Spleen (tissue), 11 donors: ENCODE measurements around the gene PKNOX1. TPM values are rescaled to one million over a fixed set of nuclear protein-coding genes. Genes with fewer than 3 reads are reported as not detected.
"Not testable (repeated sequence)": the region's sequence is repeated elsewhere in the genome, so short reads cannot be mapped to it uniquely, and the experiment has no call there.

Source experiments
- DNase-seq: peaks from one replicate; pipeline ENCODE4 v3.0.0-alpha.2; 2020
- H3K27ac ChIP-seq, 8 donors: fragments of 200-600 bp; sonication (generic) in 7 of 8; 1 replicate in 4 of 8; 2 replicates in 4 of 8; pipeline versions ENCODE4 v1.5.0 to v1.8.0; 2016 to 2021; ENCODE audit warnings: inconsistent platforms in 4 of 8, mild to moderate bottlenecking in 4 of 8, moderate library complexity in 1 of 8
- H3K27me3 ChIP-seq, 7 donors: fragments of 200-600 bp; sonication (generic) in 6 of 7; replicated peaks in 1 of 7; 1 replicate in 4 of 7; 2 replicates in 3 of 7; pipeline versions ENCODE4 v1.5.0 to v1.8.0; 2016 to 2021; ENCODE audit warnings: inconsistent platforms in 3 of 7, mild to moderate bottlenecking in 1 of 7
- H3K36me3 ChIP-seq, 6 donors: fragments of 200-600 bp; sonication (generic) in 5 of 6; 1 replicate in 4 of 6; 2 replicates in 2 of 6; pipeline versions ENCODE4 v1.5.0 to v1.8.0; 2016 to 2021; ENCODE audit warnings: inconsistent platforms in 2 of 6
- H3K4me1 ChIP-seq, 6 donors: fragments of 200-600 bp; sonication (generic) in 5 of 6; 1 replicate in 3 of 6; 2 replicates in 3 of 6; pipeline versions ENCODE4 v1.5.0 to v1.8.0; 2016 to 2021; ENCODE audit warnings: inconsistent platforms in 3 of 6
- H3K4me3 ChIP-seq, 8 donors: fragments of 200-600 bp; sonication (generic) in 7 of 8; 1 replicate in 4 of 8; 2 replicates in 4 of 8; pipeline versions ENCODE4 v1.5.0 to v1.8.0; 2016 to 2021; ENCODE audit warnings: inconsistent platforms in 4 of 8, mild to moderate bottlenecking in 4 of 8, moderate library complexity in 2 of 8
- H3K9me3 ChIP-seq, 8 donors: fragments of 200-600 bp; sonication (generic) in 7 of 8; 1 replicate in 4 of 8; 2 replicates in 4 of 8; pipeline versions ENCODE4 v1.5.0 to v1.8.0; 2016 to 2021; ENCODE audit warnings: inconsistent platforms in 4 of 8
- POLR2A ChIP-seq, 3 donors: fragments of 450-650 bp; IDR thresholded peaks; one replicate each; pipeline ENCODE4 v1.5.1; 2017; ENCODE audit warnings: antibody characterized with exemption in 3 of 3, mild to moderate bottlenecking in 1 of 3
- POLR2AphosphoS5 ChIP-seq, 3 donors: sonication (generic); formaldehyde crosslinking; IDR thresholded peaks; one replicate each; pipeline ENCODE4 v1.5.1; 2017; ENCODE audit warnings: antibody characterized with exemption in 3 of 3
- WGBS, 5 donors: extraction: QIAGEN DNeasy Blood & Tissue Kit in 3 of 5; methylation state at CpG; one replicate each; pipeline versions ENCODE4 v1.1.5 to v1.1.7; 2013 to 2018; 5-methylcytosine and 5-hydroxymethylcytosine counted together
- intact Hi-C: fragments of 100-400 bp; cut with DNase I; formaldehyde crosslinking; loops from one replicate; pipeline ENCODE4 v1.15.0; 2023; ENCODE audit warnings: low total_unique reads
- polyA plus RNA-seq, 3 donors: library from polyadenylated mRNA; stranded (reverse); fragments of 200-250 nt; gene quantifications; one replicate each; pipeline ENCODE4 v1.2.1, GENCODE V29; 2013
- total RNA-seq, 7 donors: library from RNA; depleted of rRNA in 3 of 7; stranded (reverse); fragments of >200 nt in 3 of 7; fragmentation: NEBNext Ultra II Directional in 4 of 7; extraction: Animal tissue kit (Norgen Biotek cat#: 25700) in 4 of 7; gene quantifications; one replicate each; pipeline versions ENCODE4 v1.1.0 to v1.2.1, GENCODE V29; 2016 to 2021
- TF ChIP-seq, protein P1 (sequence below), 11 experiments: fragments of 200-600 bp in 7 of 11; fragments of 450-650 bp in 4 of 11; sonication (generic) in 4 of 11; IDR thresholded peaks in 8 of 11; conservative IDR thresholded peaks in 3 of 11; 1 replicate in 7 of 11; 2 replicates in 4 of 11; pipeline versions ENCODE4 v1.4.0 to v1.8.0; 2016 to 2021; ENCODE audit warnings: antibody characterized with exemption in 11 of 11, inconsistent platforms in 4 of 11, mild to moderate bottlenecking in 1 of 11
- donor health status: healthy with polysubstance abuse.
- donor health status: DM: no; HTN: no; CAD: no; lungs with moderate emphysema.
- donor health status: DM: no; HTN: no; CAD: no.
- donor health status: Bipolar disorder and iron deficiency.
- donor health status: healthy.
- donor health status: DM: no; HTN: no; CAD: no.
- donor health status: DM: yes; HTN: yes; CAD: no.

The PKNOX1 gene
- total and polyA plus RNA-seq, 10 donors = 7.3 to 21.2 (median 12.7) TPM

DNA sequence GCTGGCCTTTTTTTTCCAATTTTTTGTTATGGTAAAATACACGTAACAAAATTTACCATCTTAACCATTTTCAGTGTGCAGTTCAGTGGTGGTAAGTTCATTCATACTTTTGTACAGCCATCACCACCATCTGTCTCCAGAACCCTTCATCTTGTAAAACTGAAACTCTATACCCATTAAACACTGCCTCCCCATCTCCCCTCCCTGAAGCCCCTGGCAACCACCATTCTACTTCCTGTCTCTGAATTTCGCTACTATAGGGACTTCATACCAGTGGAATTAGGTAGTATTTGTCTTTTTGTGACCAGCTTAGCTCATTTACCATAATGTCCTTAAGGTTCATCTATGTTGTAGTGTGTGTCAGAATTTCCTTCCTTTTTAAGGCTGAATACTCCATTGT is 8.7 kb downstream of the PKNOX1 start:
- no peak for DNase-seq
- 58 to 71% (median 65%) methylated on average over 2 of the region's 2 CpGs for WGBS, 5 donors
- Histone ChIP-seq H3K4me1 (peaks cover 0 to 50% (median 19%) of the 10 kb centered on the region in 6 donors), H3K36me3 (peaks cover 0 to 14% (median 2%) of the 10 kb centered on the region in 6 donors), H3K27me3 (no peaks in the 10 kb centered on the region), H3K4me3 (no peak overlapping the region), H3K27ac (no peak overlapping the region), H3K9me3 (no peaks in the 10 kb centered on the region)
- TF ChIP-seq POLR2A (IDR thresholded peaks at IDR 0.05) = no peak
- no peak for TF ChIP-seq POLR2AphosphoS5 (IDR thresholded peaks at IDR 0.05)
- TF ChIP-seq, protein P1, sequence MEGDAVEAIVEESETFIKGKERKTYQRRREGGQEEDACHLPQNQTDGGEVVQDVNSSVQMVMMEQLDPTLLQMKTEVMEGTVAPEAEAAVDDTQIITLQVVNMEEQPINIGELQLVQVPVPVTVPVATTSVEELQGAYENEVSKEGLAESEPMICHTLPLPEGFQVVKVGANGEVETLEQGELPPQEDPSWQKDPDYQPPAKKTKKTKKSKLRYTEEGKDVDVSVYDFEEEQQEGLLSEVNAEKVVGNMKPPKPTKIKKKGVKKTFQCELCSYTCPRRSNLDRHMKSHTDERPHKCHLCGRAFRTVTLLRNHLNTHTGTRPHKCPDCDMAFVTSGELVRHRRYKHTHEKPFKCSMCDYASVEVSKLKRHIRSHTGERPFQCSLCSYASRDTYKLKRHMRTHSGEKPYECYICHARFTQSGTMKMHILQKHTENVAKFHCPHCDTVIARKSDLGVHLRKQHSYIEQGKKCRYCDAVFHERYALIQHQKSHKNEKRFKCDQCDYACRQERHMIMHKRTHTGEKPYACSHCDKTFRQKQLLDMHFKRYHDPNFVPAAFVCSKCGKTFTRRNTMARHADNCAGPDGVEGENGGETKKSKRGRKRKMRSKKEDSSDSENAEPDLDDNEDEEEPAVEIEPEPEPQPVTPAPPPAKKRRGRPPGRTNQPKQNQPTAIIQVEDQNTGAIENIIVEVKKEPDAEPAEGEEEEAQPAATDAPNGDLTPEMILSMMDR (IDR thresholded peaks at IDR 0.05 in 8 of 11, conservative IDR thresholded peaks at IDR 0.05 in 3 of 11) = no peak
- intact Hi-C loops = no loop called here

DNA sequence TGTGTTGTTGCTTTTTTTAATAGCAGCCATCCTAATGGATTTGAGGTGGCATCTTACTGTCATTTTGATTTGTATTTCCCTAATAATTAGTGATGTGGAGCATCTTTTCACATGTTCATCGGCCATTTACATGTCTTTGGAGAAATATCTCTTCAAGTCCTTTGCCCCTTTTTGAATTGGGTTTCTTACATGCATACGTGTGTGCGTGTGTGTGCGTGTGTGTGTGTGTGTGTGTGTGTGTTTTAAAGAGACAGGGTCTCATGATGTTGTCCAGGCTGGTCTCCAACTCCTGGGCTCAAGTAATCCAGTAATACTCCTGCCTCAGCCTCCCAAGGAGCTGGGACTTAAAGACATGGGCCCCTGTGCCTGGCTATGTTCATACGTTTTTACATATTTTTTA is 9.5 kb downstream of the PKNOX1 start:
- H3K27me3 ChIP-seq = no peaks in the 10 kb centered on the region
- H3K27ac ChIP-seq = no peak overlapping the region
- H3K9me3 ChIP-seq = no peaks in the 10 kb centered on the region
- H3K4me1 ChIP-seq = peaks cover 0 to 54% (median 19%) of the 10 kb centered on the region in 6 donors
- intact Hi-C loops = no loop called here
- TF ChIP-seq POLR2A (IDR thresholded peaks at IDR 0.05) = no peak
- no peak for TF ChIP-seq POLR2AphosphoS5 (IDR thresholded peaks at IDR 0.05)
- TF ChIP-seq, protein P1 (IDR thresholded peaks at IDR 0.05 in 8 of 11, conservative IDR thresholded peaks at IDR 0.05 in 3 of 11) = no peak
- H3K36me3 ChIP-seq = peaks cover 0 to 9% (median 2%) of the 10 kb centered on the region in 6 donors
- DNase-seq = no peak
- no peak overlapping the region for H3K4me3 ChIP-seq
- WGBS, 5 donors = 81 to 87% (median 86%) methylated on average over 5 of the region's 5 CpGs

DNA sequence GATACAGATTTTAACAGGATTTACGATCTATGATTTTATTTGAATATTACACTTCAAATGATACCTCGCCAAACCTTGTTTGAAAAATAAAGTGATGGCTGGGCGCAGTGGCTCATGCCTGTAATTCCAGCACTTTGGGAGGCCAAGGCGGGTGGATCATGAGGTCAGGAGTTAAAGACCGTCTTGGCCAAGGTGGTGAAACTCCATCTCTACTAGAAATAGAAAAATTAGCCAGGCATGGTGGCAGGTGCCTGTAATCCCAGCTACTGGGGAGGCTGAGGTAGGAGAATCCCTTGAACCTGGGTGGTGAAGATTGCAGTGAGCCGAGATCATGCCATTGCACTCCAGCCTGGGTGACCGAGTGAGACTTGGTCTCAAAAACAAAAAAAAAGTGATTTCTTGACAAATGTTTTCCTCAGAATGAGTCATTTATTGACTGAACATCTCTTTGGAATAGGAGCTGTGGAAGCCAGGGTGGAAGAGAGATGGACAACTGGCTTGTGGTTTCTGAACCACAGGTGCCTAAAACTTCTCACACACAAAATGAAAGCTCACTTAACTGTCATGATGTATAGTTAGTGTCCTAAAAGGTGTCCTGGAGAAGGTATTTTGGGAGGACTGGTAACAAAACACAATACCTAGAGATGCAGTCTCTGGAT is 11.9 kb downstream of the PKNOX1 start:
- intact Hi-C loops = no loop called here
- Histone ChIP-seq H3K27me3 (no peaks in the 10 kb centered on the region), H3K4me3 (no peak overlapping the region), H3K36me3 (no peaks in the 10 kb centered on the region), H3K27ac (no peak overlapping the region), H3K4me1 (peaks cover 0 to 59% (median 11%) of the 10 kb centered on the region in 6 donors), H3K9me3 (no peaks in the 10 kb centered on the region)
- TF ChIP-seq POLR2A (IDR thresholded peaks at IDR 0.05) (no peak), POLR2AphosphoS5 (IDR thresholded peaks at IDR 0.05) (no peak)
- TF ChIP-seq, protein P1 (IDR thresholded peaks at IDR 0.05 in 8 of 11, conservative IDR thresholded peaks at IDR 0.05 in 3 of 11) = no peak
- 87 to 94% (median 92%) methylated on average over 7 of the region's 7 CpGs for WGBS, 5 donors
- DNase-seq = no peak

DNA sequence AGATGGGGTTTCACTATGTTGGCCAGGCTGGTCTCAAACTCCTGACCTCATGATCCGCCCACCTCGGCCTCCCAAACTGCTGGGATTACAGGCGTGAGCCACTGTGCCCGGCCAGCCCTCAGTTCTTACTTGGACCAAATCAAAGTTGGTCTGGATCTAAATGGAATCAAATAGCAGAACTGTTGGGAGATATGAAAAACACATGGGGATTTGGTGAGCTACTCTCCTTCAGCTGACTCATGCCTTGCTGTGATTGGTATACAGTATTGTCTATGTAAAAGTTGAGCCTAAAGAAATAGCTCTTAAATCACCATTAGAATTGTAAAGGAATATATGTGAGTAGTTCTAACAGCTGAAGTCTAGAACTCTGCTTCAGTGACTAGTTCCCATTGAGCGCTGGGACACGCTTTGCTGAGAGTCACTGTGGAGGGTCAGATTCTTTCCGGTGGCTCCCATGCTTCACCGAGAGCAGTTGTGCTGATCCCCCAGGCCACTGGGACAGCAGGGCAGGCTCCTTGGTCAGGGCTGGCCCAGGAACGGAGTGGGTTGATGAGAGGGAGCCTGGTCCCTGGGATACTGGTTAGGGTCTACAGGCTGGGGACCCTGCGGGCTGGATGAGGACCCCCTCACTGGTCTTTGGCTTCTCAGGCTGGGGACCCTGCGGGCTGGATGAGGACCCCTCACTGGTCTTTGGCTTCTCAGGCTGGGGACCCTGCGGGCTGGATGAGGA is 14.0 kb downstream of the PKNOX1 start:
- peaks cover 0 to 15% (median 0%) of the 10 kb centered on the region in 6 donors for H3K36me3 ChIP-seq
- intact Hi-C loops = no loop called here

DNA sequence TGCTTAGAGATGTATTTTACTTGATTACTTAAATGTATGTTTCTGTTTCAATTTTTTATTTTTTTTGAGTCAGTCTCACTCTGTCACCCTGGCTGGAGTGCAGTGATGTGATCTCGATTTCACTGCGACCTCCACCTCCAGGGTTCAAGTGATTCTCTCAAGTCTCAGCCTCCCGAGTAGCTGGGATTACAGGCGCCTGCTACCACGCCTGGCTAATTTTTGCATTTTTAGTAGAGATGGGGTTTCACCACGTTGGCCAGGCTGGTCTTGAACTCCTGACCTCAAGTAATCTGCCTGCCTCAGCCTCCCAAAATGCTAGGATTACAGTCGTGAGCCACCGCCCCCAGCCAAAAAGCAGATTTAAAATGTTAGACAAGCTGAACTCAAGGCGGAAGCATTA is 15.0 kb downstream of the PKNOX1 start:
- Histone ChIP-seq H3K36me3 (peaks cover 0 to 15% (median 0%) of the 10 kb centered on the region in 6 donors), H3K4me1 (peaks cover 0 to 57% (median 14%) of the 10 kb centered on the region in 6 donors)
- H3K4me3 ChIP-seq, H3K27me3 ChIP-seq, DNase-seq, H3K9me3 ChIP-seq, H3K27ac ChIP-seq, intact Hi-C loops: not testable (repeated sequence)
- 67 to 81% (median 79%) methylated on average over 9 of the region's 9 CpGs for WGBS, 5 donors

More for the DNA sequence above, 14.0 kb downstream of the PKNOX1 start:
- H3K4me3 ChIP-seq = no peak overlapping the region
- no peaks in the 10 kb centered on the region for H3K9me3 ChIP-seq
- TF ChIP-seq POLR2A (IDR thresholded peaks at IDR 0.05) (no peak), POLR2AphosphoS5 (IDR thresholded peaks at IDR 0.05) (no peak)
- TF ChIP-seq, protein P1 (IDR thresholded peaks at IDR 0.05 in 8 of 11, conservative IDR thresholded peaks at IDR 0.05 in 3 of 11) = no peak
- no peak for DNase-seq
- H3K4me1 ChIP-seq = peaks cover 0 to 64% (median 14%) of the 10 kb centered on the region in 6 donors
- H3K27me3 ChIP-seq = no peaks in the 10 kb centered on the region
- WGBS, 5 donors = 85 to 97% (median 88%) methylated on average over 10 to 12 of the region's 12 CpGs
- no peak overlapping the region for H3K27ac ChIP-seq
